ENCODE measurements around the gene PRAMEF17. TPM values are rescaled to one million over a fixed set of nuclear protein-coding genes. Genes with fewer than 3 reads are reported as not detected.
"Not testable (repeated sequence)": the region's sequence is repeated elsewhere in the genome, so short reads cannot be mapped to it uniquely, and the experiment has no call there.

PRAMEF17 gene
- not detected in 2 replicates for total RNA-seq
- not detected in 2 replicates for polyA plus RNA-seq

GRCh38 chr1:13389332-13389731 is at the start of gene PRAMEF17:
TSS of gene PRAMEF17 (plus strand) at chr1:13389632. CDS start at chr1:13389658, 26 bp downstream.
- not testable (repeated sequence) for H3K27me3 ChIP-seq; H2AFZ ChIP-seq; H3K4me3 ChIP-seq; H3K9me2 ChIP-seq (replicated peaks; ENCODE audit: insufficient read depth); DNase-seq (ENCODE audit: low spot score); H3K4me2 ChIP-seq; H3K9me3 ChIP-seq (ENCODE audit: low read depth); H3K4me1 ChIP-seq (ENCODE audit: insufficient read depth); H3K79me2 ChIP-seq; H3K36me3 ChIP-seq (replicated peaks; ENCODE audit: insufficient read depth, low read depth); H4K20me1 ChIP-seq (ENCODE audit: insufficient read depth, poor library complexity, severe bottlenecking); H3K27ac ChIP-seq

- H3K4me1 ChIP-seq (ENCODE audit: insufficient read depth); H4K20me1 ChIP-seq (ENCODE audit: insufficient read depth, poor library complexity, severe bottlenecking); H3K27ac ChIP-seq; H3K9me2 ChIP-seq (replicated peaks; ENCODE audit: insufficient read depth); H3K79me2 ChIP-seq; H3K4me3 ChIP-seq; H2AFZ ChIP-seq; H3K36me3 ChIP-seq (replicated peaks; ENCODE audit: insufficient read depth, low read depth); H3K9me3 ChIP-seq (ENCODE audit: low read depth); DNase-seq (ENCODE audit: low spot score); H3K4me2 ChIP-seq; H3K27me3 ChIP-seq: not testable (repeated sequence)
- WGBS (ENCODE audit: low lambda C conversion rate, missing lambda C conversion rate): 81% methylated on average over 8 of the region's 8 CpGs
Observed at GRCh38 chr1:13342496-13342895, 46.9 kb upstream of the PRAMEF17 start.

- not testable (repeated sequence) for H3K9me3 ChIP-seq (ENCODE audit: low read depth); H3K4me2 ChIP-seq; H3K4me1 ChIP-seq (ENCODE audit: insufficient read depth); H4K20me1 ChIP-seq (ENCODE audit: insufficient read depth, poor library complexity, severe bottlenecking); H3K27me3 ChIP-seq; H3K79me2 ChIP-seq; H3K36me3 ChIP-seq (replicated peaks; ENCODE audit: insufficient read depth, low read depth); H3K9me2 ChIP-seq (replicated peaks; ENCODE audit: insufficient read depth); H3K4me3 ChIP-seq; H3K27ac ChIP-seq; H2AFZ ChIP-seq; DNase-seq (ENCODE audit: low spot score)
- 50% methylated on average over 7 of the region's 7 CpGs for WGBS (ENCODE audit: low lambda C conversion rate, missing lambda C conversion rate)
Observed at GRCh38 chr1:13347034-13347433, 42.4 kb upstream of the PRAMEF17 start, which contains the start of gene PRAMEF14. TSS of gene PRAMEF14 (minus strand) at chr1:13347134. CDS start at chr1:13345314, 1,820 bp downstream.

GRCh38 chr1:13353476-13353875 is 36.0 kb upstream of the PRAMEF17 start:
- H3K27ac ChIP-seq; H3K4me2 ChIP-seq; H3K4me1 ChIP-seq (ENCODE audit: insufficient read depth); H4K20me1 ChIP-seq (ENCODE audit: insufficient read depth, poor library complexity, severe bottlenecking); H3K36me3 ChIP-seq (replicated peaks; ENCODE audit: insufficient read depth, low read depth); H3K27me3 ChIP-seq; H3K9me2 ChIP-seq (replicated peaks; ENCODE audit: insufficient read depth); H3K79me2 ChIP-seq; H2AFZ ChIP-seq; H3K4me3 ChIP-seq; H3K9me3 ChIP-seq (ENCODE audit: low read depth); DNase-seq (ENCODE audit: low spot score): not testable (repeated sequence)
- WGBS (ENCODE audit: low lambda C conversion rate, missing lambda C conversion rate): 74% methylated on average over 8 of the region's 8 CpGs

GRCh38 chr1:13354475-13354874 is 35.0 kb upstream of the PRAMEF17 start:
- not testable (repeated sequence) for H2AFZ ChIP-seq; H3K9me3 ChIP-seq (ENCODE audit: low read depth); H3K4me1 ChIP-seq (ENCODE audit: insufficient read depth); H3K27me3 ChIP-seq; H4K20me1 ChIP-seq (ENCODE audit: insufficient read depth, poor library complexity, severe bottlenecking); H3K27ac ChIP-seq; H3K79me2 ChIP-seq; H3K4me3 ChIP-seq; H3K4me2 ChIP-seq; H3K9me2 ChIP-seq (replicated peaks; ENCODE audit: insufficient read depth); H3K36me3 ChIP-seq (replicated peaks; ENCODE audit: insufficient read depth, low read depth); DNase-seq (ENCODE audit: low spot score)
- 22% methylated on average over 1 of the region's 9 CpGs for WGBS (ENCODE audit: low lambda C conversion rate, missing lambda C conversion rate)

GRCh38 chr1:13356774-13357173 is 32.7 kb upstream of the PRAMEF17 start:
- not testable (repeated sequence) for H3K27me3 ChIP-seq; H3K79me2 ChIP-seq; H3K36me3 ChIP-seq (replicated peaks; ENCODE audit: insufficient read depth, low read depth); H3K4me1 ChIP-seq (ENCODE audit: insufficient read depth); H3K4me2 ChIP-seq; H3K4me3 ChIP-seq; H3K9me2 ChIP-seq (replicated peaks; ENCODE audit: insufficient read depth); H4K20me1 ChIP-seq (ENCODE audit: insufficient read depth, poor library complexity, severe bottlenecking); H3K27ac ChIP-seq; H2AFZ ChIP-seq; H3K9me3 ChIP-seq (ENCODE audit: low read depth)
- peak; percentile 67 for TF ChIP-seq CTCF (IDR thresholded peaks at IDR 0.05; ENCODE audit: poor library complexity)
- peak; percentile 61 for DNase-seq (ENCODE audit: low spot score)
- WGBS (ENCODE audit: low lambda C conversion rate, missing lambda C conversion rate): 2% methylated on average over 5 of the region's 5 CpGs

- not testable (repeated sequence) for DNase-seq (ENCODE audit: low spot score); H3K79me2 ChIP-seq; H3K9me3 ChIP-seq (ENCODE audit: low read depth); H3K4me3 ChIP-seq; H2AFZ ChIP-seq; H3K9me2 ChIP-seq (replicated peaks; ENCODE audit: insufficient read depth); H3K4me2 ChIP-seq; H3K36me3 ChIP-seq (replicated peaks; ENCODE audit: insufficient read depth, low read depth); H3K4me1 ChIP-seq (ENCODE audit: insufficient read depth); H4K20me1 ChIP-seq (ENCODE audit: insufficient read depth, poor library complexity, severe bottlenecking); H3K27me3 ChIP-seq; H3K27ac ChIP-seq
- 67% methylated on average over 1 of the region's 7 CpGs for whole genome bisulfite sequencing (ENCODE audit: low lambda C conversion rate, missing lambda C conversion rate)
Observed at GRCh38 chr1:13362364-13362763, 27.1 kb upstream of the PRAMEF17 start.

- not testable (repeated sequence) for H3K9me3 ChIP-seq (ENCODE audit: low read depth); H2AFZ ChIP-seq; H3K27ac ChIP-seq; H3K9me2 ChIP-seq (replicated peaks; ENCODE audit: insufficient read depth); H4K20me1 ChIP-seq (ENCODE audit: insufficient read depth, poor library complexity, severe bottlenecking); H3K4me3 ChIP-seq; H3K4me2 ChIP-seq; H3K4me1 ChIP-seq (ENCODE audit: insufficient read depth); H3K27me3 ChIP-seq; H3K79me2 ChIP-seq; H3K36me3 ChIP-seq (replicated peaks; ENCODE audit: insufficient read depth, low read depth); DNase-seq (ENCODE audit: low spot score)
- 94% methylated on average over 2 of the region's 4 CpGs for WGBS (ENCODE audit: low lambda C conversion rate, missing lambda C conversion rate)
Observed at GRCh38 chr1:13364928-13365327, 24.5 kb upstream of the PRAMEF17 start.

GRCh38 chr1:13366536-13366935 is 22.9 kb upstream of the PRAMEF17 start:
- not testable (repeated sequence) for H3K9me2 ChIP-seq (replicated peaks; ENCODE audit: insufficient read depth); H3K9me3 ChIP-seq (ENCODE audit: low read depth); H3K27ac ChIP-seq; H3K27me3 ChIP-seq; H3K4me2 ChIP-seq; H3K4me3 ChIP-seq; H2AFZ ChIP-seq; H3K4me1 ChIP-seq (ENCODE audit: insufficient read depth); H3K79me2 ChIP-seq; H4K20me1 ChIP-seq (ENCODE audit: insufficient read depth, poor library complexity, severe bottlenecking); DNase-seq (ENCODE audit: low spot score); H3K36me3 ChIP-seq (replicated peaks; ENCODE audit: insufficient read depth, low read depth)
- 88% methylated on average over 3 of the region's 3 CpGs for WGBS (ENCODE audit: low lambda C conversion rate, missing lambda C conversion rate)

All from hepatocyte (in vitro differentiated cells).